Measurements from ENCODE around the gene ZNF565. TPM values are rescaled to one million over a fixed set of nuclear protein-coding genes. Genes with fewer than 3 reads are reported as not detected.

The ZNF565 gene
- polyA plus RNA-seq, 1 donor (not counting 4 experiments of a cell fraction or from before 2014, with no cell fraction given): 2.3 TPM

- H3K79me2 ChIP-seq (ENCODE audit: control insufficient read depth, insufficient read depth, low read length): no peaks in the 10 kb centered on the region
- no peaks in the 10 kb centered on the region for H3K36me3 ChIP-seq (ENCODE audit: control insufficient read depth in 2 of 2, extremely low read depth in 1 of 2, insufficient read depth in 2 of 2, low read length in 2 of 2)
- H3K9me3 ChIP-seq (ENCODE audit: control insufficient read depth, low read depth, low read length): no peaks in the 10 kb centered on the region
- no peak overlapping the region for H2AFZ ChIP-seq (ENCODE audit: control insufficient read depth, low read length)
- H3K27ac ChIP-seq (ENCODE audit: control insufficient read depth, insufficient read depth, low read length): no peak overlapping the region
- no peaks in the 10 kb centered on the region for H3K4me1 ChIP-seq (ENCODE audit: control insufficient read depth, extremely low read depth, insufficient read depth, low read length)
- H3K9ac ChIP-seq (ENCODE audit: control insufficient read depth, extremely low read depth, insufficient read depth, low read length): no peak overlapping the region
- no peaks in the 10 kb centered on the region for H4K20me1 ChIP-seq (ENCODE audit: control insufficient read depth, extremely low read depth, insufficient read depth, low read length)
- no peaks in the 10 kb centered on the region for H3K9me1 ChIP-seq (ENCODE audit: control insufficient read depth, extremely low read depth, insufficient read depth, low read length)
- no peak for TF ChIP-seq EZH2 (IDR thresholded peaks at IDR 0.05; ENCODE audit: low read length)
- TF ChIP-seq CTCF (optimal IDR thresholded peaks at IDR 0.05 in 1 of 3, IDR thresholded peaks at IDR 0.05 in 1 of 3, conservative IDR thresholded peaks at IDR 0.05 in 1 of 3; ENCODE audit: extremely low read depth in 1 of 3, insufficient read depth in 2 of 3, low read length in 3 of 3): no peak
- FAIRE-seq (no peak), DNase-seq (ENCODE audit: low read depth, low spot score) (no peak)
- dilution Hi-C loops (cut with MboI; ENCODE audit: extremely low pct_ligation_motif_present, low sequenced_read_pairs): no loop called here
- no peaks in the 10 kb centered on the region for H3K27me3 ChIP-seq (ENCODE audit: control insufficient read depth, extremely low read depth, insufficient read depth, low read length)
- no peak overlapping the region for H3K4me3 ChIP-seq (ENCODE audit: control insufficient read depth in 2 of 3, extremely low read depth in 1 of 3, insufficient read depth in 2 of 3, low read depth in 1 of 3, low read length in 3 of 3)
- H3K4me2 ChIP-seq (ENCODE audit: control insufficient read depth, extremely low read depth, insufficient read depth, low read depth, low read length): no peak overlapping the region
These were observed 40.9 kb upstream of the ZNF565 start for GRCh38 chr19:36255316-36255715.

- no peaks in the 10 kb centered on the region for H3K9me3 ChIP-seq (ENCODE audit: control insufficient read depth, low read depth, low read length)
- no peaks in the 10 kb centered on the region for H3K79me2 ChIP-seq (ENCODE audit: control insufficient read depth, insufficient read depth, low read length)
- H3K9me1 ChIP-seq (ENCODE audit: control insufficient read depth, extremely low read depth, insufficient read depth, low read length): no peaks in the 10 kb centered on the region
- no peak overlapping the region for H3K27ac ChIP-seq (ENCODE audit: control insufficient read depth, insufficient read depth, low read length)
- H3K4me3 ChIP-seq (ENCODE audit: control insufficient read depth in 2 of 3, extremely low read depth in 1 of 3, insufficient read depth in 2 of 3, low read depth in 1 of 3, low read length in 3 of 3): no peak overlapping the region
- DNase-seq (ENCODE audit: low read depth, low spot score) (no peak), FAIRE-seq (no peak)
- no peak overlapping the region for H3K4me2 ChIP-seq (ENCODE audit: control insufficient read depth, extremely low read depth, insufficient read depth, low read depth, low read length)
- no peaks in the 10 kb centered on the region for H3K27me3 ChIP-seq (ENCODE audit: control insufficient read depth, extremely low read depth, insufficient read depth, low read length)
- no peak overlapping the region for H2AFZ ChIP-seq (ENCODE audit: control insufficient read depth, low read length)
- no peaks in the 10 kb centered on the region for H3K4me1 ChIP-seq (ENCODE audit: control insufficient read depth, extremely low read depth, insufficient read depth, low read length)
- no peak overlapping the region for H3K9ac ChIP-seq (ENCODE audit: control insufficient read depth, extremely low read depth, insufficient read depth, low read length)
- H4K20me1 ChIP-seq (ENCODE audit: control insufficient read depth, extremely low read depth, insufficient read depth, low read length): no peaks in the 10 kb centered on the region
- TF ChIP-seq EZH2 (IDR thresholded peaks at IDR 0.05; ENCODE audit: low read length): no peak
- no peak for TF ChIP-seq CTCF (optimal IDR thresholded peaks at IDR 0.05 in 1 of 3, IDR thresholded peaks at IDR 0.05 in 1 of 3, conservative IDR thresholded peaks at IDR 0.05 in 1 of 3; ENCODE audit: extremely low read depth in 1 of 3, insufficient read depth in 2 of 3, low read length in 3 of 3)
- dilution Hi-C loops (cut with MboI; ENCODE audit: extremely low pct_ligation_motif_present, low sequenced_read_pairs): no loop called here
- no peaks in the 10 kb centered on the region for H3K36me3 ChIP-seq (ENCODE audit: control insufficient read depth in 2 of 2, extremely low read depth in 1 of 2, insufficient read depth in 2 of 2, low read length in 2 of 2)
These were observed 40.4 kb upstream of the ZNF565 start for GRCh38 chr19:36254848-36255247.

Data from keratinocyte (primary cell).